K562 (cell line): Measurements from ENCODE around the gene TM4SF18. TPM values are rescaled to one million over a fixed set of nuclear protein-coding genes. Genes with fewer than 3 reads are reported as not detected.
A peak's percentile ranks its signal among the peaks of the same experiment; 100 is the strongest.

Source experiments
- ARID1B ChIP-seq: fragments of 450-650 bp; IDR thresholded peaks from 2 replicates; pipeline ENCODE4 v1.6.1; 2016; ENCODE audit warnings: antibody characterized with exemption, mild to moderate bottlenecking, inconsistent platforms
- BRD4 ChIP-seq: fragments of 200-600 bp; sonication (generic); IDR thresholded peaks from 2 replicates; pipeline ENCODE4 v1.6.1; 2017; ENCODE audit warnings: inconsistent platforms
- CREM ChIP-seq: IDR thresholded peaks from 2 replicates; pipeline ENCODE4 v1.6.1; 2014; ENCODE audit warnings: antibody characterized with exemption, low read depth
- HNRNPH1 ChIP-seq: fragments of 200-400 bp; formaldehyde crosslinking; optimal IDR thresholded peaks from 2 replicates; pipeline ENCODE3; 2017; ENCODE audit warnings: low read depth, mild to moderate bottlenecking, low read length, moderate library complexity
- LCOR ChIP-seq: sonication (generic); formaldehyde crosslinking; IDR thresholded peaks from 2 replicates; pipeline ENCODE4 v1.8.0; 2022; ENCODE audit warnings: mild to moderate bottlenecking, missing genetic modification reagents
- NELFE ChIP-seq: IDR thresholded peaks from 2 replicates; pipeline ENCODE4 v1.6.1; 2011; ENCODE audit warnings: mild to moderate bottlenecking; ENCODE audit not compliant: insufficient read depth, insufficient read length
- PHF8 ChIP-seq: fragments of 200-600 bp; sonication (generic); IDR thresholded peaks from 2 replicates; pipeline ENCODE4 v1.6.1; 2012; ENCODE audit warnings: mixed run types, mild to moderate bottlenecking, inconsistent platforms, low read length, moderate library complexity, borderline replicate concordance
- RUNX1 ChIP-seq: sonication (generic); IDR thresholded peaks from 2 replicates; pipeline ENCODE4 v1.6.1; 2016; ENCODE audit warnings: antibody characterized with exemption, low read depth
- TEAD4 ChIP-seq, 2 experiments: sonication (generic) in 1 of 2; formaldehyde crosslinking in 1 of 2; IDR thresholded peaks; 2 replicates each; pipeline versions ENCODE4 v1.6.1 to v1.8.0; 2012 to 2022; ENCODE audit warnings: borderline replicate concordance in 1 of 2, inconsistent platforms in 1 of 2, low read length in 1 of 2, mild to moderate bottlenecking in 1 of 2, missing genetic modification reagents in 1 of 2
- XRCC3 ChIP-seq: fragments of 450-650 bp; IDR thresholded peaks from 2 replicates; pipeline ENCODE4 v1.6.1; 2017; ENCODE audit warnings: mild to moderate bottlenecking, moderate library complexity
- ZNF57 ChIP-seq: fragments of 450-650 bp; formaldehyde crosslinking; IDR thresholded peaks from 2 replicates; pipeline ENCODE4 v1.4.0; 2020; ENCODE audit warnings: mild to moderate bottlenecking, moderate library complexity
- polyA plus RNA-seq, 8 experiments: library from polyadenylated mRNA; depleted of rRNA in 4 of 8; stranded (reverse) in 5 of 8; unstranded in 3 of 8; fragments of >200 nt; fragmentation: Nextera tagmentation in 2 of 8; fragmentation: Illumina TruSeq in 1 of 8; extraction: Ambion mirVana in 2 of 8; extraction: Trizol in 1 of 8; gene quantifications; 2 replicates each; pipeline versions ENCODE4 v1.2.1 to v1.2.3, GENCODE V29; 2011 to 2014; ENCODE audit warnings: inconsistent platforms in 1 of 8, missing spikeins in 1 of 8
- total RNA-seq, 7 experiments: library from RNA; depleted of rRNA in 6 of 7; stranded (reverse); fragments of >200 nt in 6 of 7; fragmentation: Illumina TruSeq in 2 of 7; extraction: Trizol in 2 of 7; gene quantifications; 2 replicates each; pipeline versions ENCODE4 v1.2.1 to v1.2.3, GENCODE V29; 2011 to 2021; ENCODE audit warnings: low replicate concordance in 1 of 7
- TF ChIP-seq, protein P1 (sequence below): fragments of 200-800 bp; sonication (Bioruptor generic); IDR thresholded peaks from 2 replicates; pipeline ENCODE4 v1.6.1; 2017; ENCODE audit warnings: missing genetic modification characterization, missing compliant biosample characterization
- TF ChIP-seq, protein P2 (sequence below): fragments of 450-650 bp; IDR thresholded peaks from 2 replicates; pipeline ENCODE4 v1.7.0; 2016; ENCODE audit warnings: borderline replicate concordance
- TF ChIP-seq, protein P3 (sequence below), 2 experiments: fragments of 450-650 bp in 1 of 2; IDR thresholded peaks; 2 replicates each; pipeline ENCODE4 v1.6.1; 2011 to 2017; ENCODE audit warnings: low read depth in 2 of 2, antibody characterized with exemption in 1 of 2, borderline replicate concordance in 1 of 2, low read length in 1 of 2, mild to moderate bottlenecking in 1 of 2, mixed read lengths in 1 of 2; ENCODE audit not compliant: control insufficient read depth in 1 of 2

Gene TM4SF18
- total and polyA plus RNA-seq, 9 of the 15 experiments (the other 6 are each of a cell fraction or from before 2014, with no cell fraction given), result not detected

DNA sequence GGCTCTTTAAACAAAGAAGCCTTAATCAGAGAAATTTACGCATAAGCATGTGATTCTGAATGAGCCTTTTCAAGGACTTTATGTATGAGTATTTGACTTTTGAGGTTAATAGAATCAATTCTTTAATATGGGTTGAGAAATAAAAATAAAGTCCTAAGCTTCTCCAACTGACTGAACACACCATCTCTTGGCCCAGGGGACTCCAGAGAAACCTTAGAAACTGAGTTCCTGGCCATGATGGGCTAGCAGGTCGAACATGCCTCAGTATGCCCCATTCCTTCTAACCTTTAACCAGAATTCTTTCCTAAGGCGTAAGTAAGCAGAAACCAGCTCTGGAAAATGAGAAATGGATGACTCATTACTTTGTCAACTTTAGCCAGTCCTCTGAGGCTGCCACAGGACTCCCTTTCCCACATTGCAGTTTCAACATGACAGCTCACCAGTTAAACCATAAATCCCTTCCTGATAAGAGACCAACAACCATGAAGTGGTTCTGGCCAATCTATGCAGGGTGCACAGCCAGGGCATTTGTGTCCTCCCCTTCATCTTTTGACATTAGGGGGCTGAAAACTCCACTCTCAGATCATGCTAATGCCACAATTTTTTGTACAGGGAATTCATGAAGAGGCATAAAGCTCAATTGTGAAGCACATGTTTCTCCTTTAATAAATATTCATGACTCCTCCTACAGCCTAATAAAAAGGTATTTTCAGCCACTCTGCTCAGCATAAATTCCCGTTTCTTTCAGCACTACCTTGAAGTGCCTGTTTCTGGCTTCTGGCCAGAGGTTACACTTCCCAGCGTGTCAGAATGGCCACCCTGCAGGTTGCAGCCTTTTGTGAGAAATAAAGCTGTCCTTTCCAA is 33.3 kb downstream of the TM4SF18 start (continued):
- TF ChIP-seq TEAD4 (IDR thresholded peaks at IDR 0.05; ENCODE audit: low read length) (no peak), TEAD4 (CRISPR knock-in tag; IDR thresholded peaks at IDR 0.05; ENCODE audit: borderline replicate concordance) (no peak), LCOR (CRISPR knock-in tag) (no peak), XRCC3 (no peak), NELFE (no peak), BRD4 (no peak), ARID1B (peak; percentile 46), CREM (0 out of 2 replicates have a peak, but pooled peaks have one; percentile 6), HNRNPH1 (no peak), ZNF57 (no peak), PHF8 (no peak), RUNX1 (no peak)
- TF ChIP-seq, protein P1, sequence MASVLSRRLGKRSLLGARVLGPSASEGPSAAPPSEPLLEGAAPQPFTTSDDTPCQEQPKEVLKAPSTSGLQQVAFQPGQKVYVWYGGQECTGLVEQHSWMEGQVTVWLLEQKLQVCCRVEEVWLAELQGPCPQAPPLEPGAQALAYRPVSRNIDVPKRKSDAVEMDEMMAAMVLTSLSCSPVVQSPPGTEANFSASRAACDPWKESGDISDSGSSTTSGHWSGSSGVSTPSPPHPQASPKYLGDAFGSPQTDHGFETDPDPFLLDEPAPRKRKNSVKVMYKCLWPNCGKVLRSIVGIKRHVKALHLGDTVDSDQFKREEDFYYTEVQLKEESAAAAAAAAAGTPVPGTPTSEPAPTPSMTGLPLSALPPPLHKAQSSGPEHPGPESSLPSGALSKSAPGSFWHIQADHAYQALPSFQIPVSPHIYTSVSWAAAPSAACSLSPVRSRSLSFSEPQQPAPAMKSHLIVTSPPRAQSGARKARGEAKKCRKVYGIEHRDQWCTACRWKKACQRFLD (CRISPR knock-in tag), result no peak
- TF ChIP-seq, protein P2, sequence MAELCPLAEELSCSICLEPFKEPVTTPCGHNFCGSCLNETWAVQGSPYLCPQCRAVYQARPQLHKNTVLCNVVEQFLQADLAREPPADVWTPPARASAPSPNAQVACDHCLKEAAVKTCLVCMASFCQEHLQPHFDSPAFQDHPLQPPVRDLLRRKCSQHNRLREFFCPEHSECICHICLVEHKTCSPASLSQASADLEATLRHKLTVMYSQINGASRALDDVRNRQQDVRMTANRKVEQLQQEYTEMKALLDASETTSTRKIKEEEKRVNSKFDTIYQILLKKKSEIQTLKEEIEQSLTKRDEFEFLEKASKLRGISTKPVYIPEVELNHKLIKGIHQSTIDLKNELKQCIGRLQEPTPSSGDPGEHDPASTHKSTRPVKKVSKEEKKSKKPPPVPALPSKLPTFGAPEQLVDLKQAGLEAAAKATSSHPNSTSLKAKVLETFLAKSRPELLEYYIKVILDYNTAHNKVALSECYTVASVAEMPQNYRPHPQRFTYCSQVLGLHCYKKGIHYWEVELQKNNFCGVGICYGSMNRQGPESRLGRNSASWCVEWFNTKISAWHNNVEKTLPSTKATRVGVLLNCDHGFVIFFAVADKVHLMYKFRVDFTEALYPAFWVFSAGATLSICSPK, result no peak
- TF ChIP-seq, protein P3, sequence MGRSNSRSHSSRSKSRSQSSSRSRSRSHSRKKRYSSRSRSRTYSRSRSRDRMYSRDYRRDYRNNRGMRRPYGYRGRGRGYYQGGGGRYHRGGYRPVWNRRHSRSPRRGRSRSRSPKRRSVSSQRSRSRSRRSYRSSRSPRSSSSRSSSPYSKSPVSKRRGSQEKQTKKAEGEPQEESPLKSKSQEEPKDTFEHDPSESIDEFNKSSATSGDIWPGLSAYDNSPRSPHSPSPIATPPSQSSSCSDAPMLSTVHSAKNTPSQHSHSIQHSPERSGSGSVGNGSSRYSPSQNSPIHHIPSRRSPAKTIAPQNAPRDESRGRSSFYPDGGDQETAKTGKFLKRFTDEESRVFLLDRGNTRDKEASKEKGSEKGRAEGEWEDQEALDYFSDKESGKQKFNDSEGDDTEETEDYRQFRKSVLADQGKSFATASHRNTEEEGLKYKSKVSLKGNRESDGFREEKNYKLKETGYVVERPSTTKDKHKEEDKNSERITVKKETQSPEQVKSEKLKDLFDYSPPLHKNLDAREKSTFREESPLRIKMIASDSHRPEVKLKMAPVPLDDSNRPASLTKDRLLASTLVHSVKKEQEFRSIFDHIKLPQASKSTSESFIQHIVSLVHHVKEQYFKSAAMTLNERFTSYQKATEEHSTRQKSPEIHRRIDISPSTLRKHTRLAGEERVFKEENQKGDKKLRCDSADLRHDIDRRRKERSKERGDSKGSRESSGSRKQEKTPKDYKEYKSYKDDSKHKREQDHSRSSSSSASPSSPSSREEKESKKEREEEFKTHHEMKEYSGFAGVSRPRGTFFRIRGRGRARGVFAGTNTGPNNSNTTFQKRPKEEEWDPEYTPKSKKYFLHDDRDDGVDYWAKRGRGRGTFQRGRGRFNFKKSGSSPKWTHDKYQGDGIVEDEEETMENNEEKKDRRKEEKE (IDR thresholded peaks at IDR 0.05; ENCODE audit: borderline replicate concordance in 1 of 2, control insufficient read depth in 1 of 2, low read depth in 2 of 2, low read length in 1 of 2), result no peak
